ENCODE results near the gene TMPRSS9. TPM values are rescaled to one million over a fixed set of nuclear protein-coding genes. Genes with fewer than 3 reads are reported as not detected.

TMPRSS9 gene
- total RNA-seq, 1 donor from 2014 or later = not detected

DNA sequence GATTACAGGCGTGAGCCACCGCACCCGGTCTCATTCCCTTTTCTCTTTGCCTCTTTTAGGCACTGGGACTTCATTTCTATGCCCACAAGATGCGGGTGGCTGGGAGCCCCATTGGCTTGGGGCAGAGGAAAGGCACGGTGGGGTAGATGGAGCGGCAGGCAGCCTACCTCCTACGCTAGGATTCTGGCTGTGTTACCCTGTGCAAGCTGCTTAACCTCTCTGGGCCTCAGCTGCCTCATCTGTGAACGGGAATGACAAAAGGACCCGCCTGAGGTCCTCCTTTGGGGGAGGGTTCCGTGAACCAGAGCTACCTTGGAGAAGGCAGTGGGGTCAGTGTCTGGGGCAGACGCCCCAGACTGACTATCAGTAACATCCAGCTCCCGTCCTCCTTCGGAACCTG lies 42.8 kb upstream of the TMPRSS9 start:
- Histone ChIP-seq H3K36me3 (ENCODE audit: control insufficient read depth, insufficient read depth, low read length) (no peaks in the 10 kb centered on the region), H3K4me3 (ENCODE audit: low read depth, low read length) (no peak overlapping the region), H3K27me3 (ENCODE audit: control insufficient read depth, insufficient read depth, low read length) (peaks cover 19% of the 10 kb centered on the region)
- TF ChIP-seq, protein P1, sequence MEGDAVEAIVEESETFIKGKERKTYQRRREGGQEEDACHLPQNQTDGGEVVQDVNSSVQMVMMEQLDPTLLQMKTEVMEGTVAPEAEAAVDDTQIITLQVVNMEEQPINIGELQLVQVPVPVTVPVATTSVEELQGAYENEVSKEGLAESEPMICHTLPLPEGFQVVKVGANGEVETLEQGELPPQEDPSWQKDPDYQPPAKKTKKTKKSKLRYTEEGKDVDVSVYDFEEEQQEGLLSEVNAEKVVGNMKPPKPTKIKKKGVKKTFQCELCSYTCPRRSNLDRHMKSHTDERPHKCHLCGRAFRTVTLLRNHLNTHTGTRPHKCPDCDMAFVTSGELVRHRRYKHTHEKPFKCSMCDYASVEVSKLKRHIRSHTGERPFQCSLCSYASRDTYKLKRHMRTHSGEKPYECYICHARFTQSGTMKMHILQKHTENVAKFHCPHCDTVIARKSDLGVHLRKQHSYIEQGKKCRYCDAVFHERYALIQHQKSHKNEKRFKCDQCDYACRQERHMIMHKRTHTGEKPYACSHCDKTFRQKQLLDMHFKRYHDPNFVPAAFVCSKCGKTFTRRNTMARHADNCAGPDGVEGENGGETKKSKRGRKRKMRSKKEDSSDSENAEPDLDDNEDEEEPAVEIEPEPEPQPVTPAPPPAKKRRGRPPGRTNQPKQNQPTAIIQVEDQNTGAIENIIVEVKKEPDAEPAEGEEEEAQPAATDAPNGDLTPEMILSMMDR (IDR thresholded peaks at IDR 0.05; ENCODE audit: insufficient read depth, low read length, poor library complexity, severe bottlenecking) = no peak
- no peak for DNase-seq (ENCODE audit: low read depth)

DNA sequence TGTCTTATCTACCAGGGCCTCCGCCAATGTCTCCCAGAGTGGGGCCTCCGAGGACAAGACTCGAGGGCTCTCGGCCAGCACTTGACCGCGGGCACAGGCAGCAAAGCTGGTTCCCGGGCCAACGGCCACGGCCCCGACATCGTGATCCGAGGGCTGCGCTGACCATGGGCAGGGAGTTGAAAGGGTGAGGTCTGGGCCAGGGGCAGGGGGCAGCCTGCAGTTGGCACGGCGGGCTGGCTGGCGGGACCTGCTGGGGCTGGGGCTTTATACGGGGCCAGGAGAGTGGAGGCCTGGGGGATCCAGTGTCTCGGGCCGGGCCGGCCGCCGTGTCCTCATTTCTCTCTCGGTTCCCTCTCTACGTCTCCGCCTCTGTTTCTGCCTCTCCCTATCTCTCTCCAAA lies 42.3 kb upstream of the TMPRSS9 start:
- TF ChIP-seq, protein P1 (IDR thresholded peaks at IDR 0.05; ENCODE audit: insufficient read depth, low read length, poor library complexity, severe bottlenecking) = no peak
- peaks cover 15% of the 10 kb centered on the region for H3K27me3 ChIP-seq (ENCODE audit: control insufficient read depth, insufficient read depth, low read length)
- H3K4me3 ChIP-seq (ENCODE audit: low read depth, low read length) = no peak overlapping the region
- no peak for DNase-seq (ENCODE audit: low read depth)
- H3K36me3 ChIP-seq (ENCODE audit: control insufficient read depth, insufficient read depth, low read length) = no peaks in the 10 kb centered on the region

DNA sequence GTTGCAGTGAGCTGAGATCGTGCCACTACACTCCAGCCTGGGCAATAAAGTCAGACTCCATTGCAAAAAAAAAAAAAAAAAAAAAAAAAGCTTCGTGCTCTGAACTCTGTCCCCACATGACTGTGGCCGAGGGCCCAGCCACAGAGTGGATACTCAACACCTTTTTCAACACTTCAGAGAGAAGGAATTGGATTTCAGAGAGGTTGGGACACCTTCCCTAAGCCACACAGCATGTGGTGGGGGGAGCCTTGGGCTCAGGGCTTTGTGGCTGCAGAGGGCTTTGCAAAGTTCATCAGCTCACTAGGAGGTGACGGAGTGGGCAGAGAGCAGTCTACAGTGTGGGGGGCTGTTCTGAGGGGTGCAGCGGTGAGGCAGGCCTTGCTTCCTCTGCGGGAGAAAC lies 41.1 kb upstream of the TMPRSS9 start:
- TF ChIP-seq, protein P1 (IDR thresholded peaks at IDR 0.05; ENCODE audit: insufficient read depth, low read length, poor library complexity, severe bottlenecking) = no peak
- peaks cover 7% of the 10 kb centered on the region for H3K27me3 ChIP-seq (ENCODE audit: control insufficient read depth, insufficient read depth, low read length)

DNA sequence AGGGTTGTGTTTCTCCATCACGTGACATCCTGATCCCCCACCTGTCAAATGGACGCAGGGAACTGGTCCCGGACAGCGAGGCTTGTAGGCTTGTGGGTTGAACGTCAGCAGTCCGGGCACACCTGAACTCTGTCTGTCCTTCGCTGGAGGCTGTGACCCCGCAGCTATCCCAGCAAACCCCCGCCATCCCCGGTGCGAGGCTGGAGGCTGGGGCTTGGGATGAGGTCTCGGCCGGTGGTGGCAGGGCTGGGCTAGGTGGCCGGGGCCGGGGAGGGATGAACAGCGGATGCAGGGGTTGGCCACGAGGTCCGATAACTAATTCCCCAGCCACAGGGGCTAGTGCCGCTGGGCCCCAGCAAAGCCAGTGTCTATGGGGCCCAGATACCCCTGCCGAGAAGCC lies 40.5 kb upstream of the TMPRSS9 start:
- H3K36me3 ChIP-seq (ENCODE audit: control insufficient read depth, insufficient read depth, low read length) = no peaks in the 10 kb centered on the region
- H3K4me3 ChIP-seq (ENCODE audit: low read depth, low read length) = no peak overlapping the region
- peaks cover 5% of the 10 kb centered on the region for H3K27me3 ChIP-seq (ENCODE audit: control insufficient read depth, insufficient read depth, low read length)
- no peak for DNase-seq (ENCODE audit: low read depth)
- TF ChIP-seq, protein P1 (IDR thresholded peaks at IDR 0.05; ENCODE audit: insufficient read depth, low read length, poor library complexity, severe bottlenecking) = no peak

More for the DNA sequence above, 41.1 kb upstream of the TMPRSS9 start:
- no peak for DNase-seq (ENCODE audit: low read depth)
- Histone ChIP-seq H3K36me3 (ENCODE audit: control insufficient read depth, insufficient read depth, low read length) (no peaks in the 10 kb centered on the region), H3K4me3 (ENCODE audit: low read depth, low read length) (no peak overlapping the region)

DNA sequence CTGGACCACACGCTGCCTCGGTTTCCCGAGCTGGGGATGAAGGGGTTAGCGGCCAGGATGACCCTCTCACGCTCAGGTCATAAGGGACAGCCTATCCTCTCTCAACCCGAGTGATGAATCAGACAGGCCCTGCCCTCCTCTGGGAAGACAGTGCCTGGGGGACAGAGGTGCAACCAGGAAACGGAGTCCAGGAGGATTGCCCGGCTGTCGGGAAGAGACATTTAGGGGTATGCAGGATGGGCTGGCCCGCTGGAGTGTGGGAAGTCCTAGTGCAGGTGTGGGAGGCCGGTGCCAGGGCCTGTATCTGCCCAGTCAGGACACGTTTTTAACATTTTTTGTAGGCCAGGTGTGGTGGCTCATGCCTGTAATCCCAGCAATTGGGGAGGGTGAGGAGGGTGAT lies 40.0 kb upstream of the TMPRSS9 start:
- H3K36me3 ChIP-seq (ENCODE audit: control insufficient read depth, insufficient read depth, low read length) = no peaks in the 10 kb centered on the region
- no peak for DNase-seq (ENCODE audit: low read depth)
- no peak overlapping the region for H3K4me3 ChIP-seq (ENCODE audit: low read depth, low read length)
- TF ChIP-seq, protein P1 (IDR thresholded peaks at IDR 0.05; ENCODE audit: insufficient read depth, low read length, poor library complexity, severe bottlenecking) = no peak
- H3K27me3 ChIP-seq (ENCODE audit: control insufficient read depth, insufficient read depth, low read length) = peaks cover 3% of the 10 kb centered on the region

DNA sequence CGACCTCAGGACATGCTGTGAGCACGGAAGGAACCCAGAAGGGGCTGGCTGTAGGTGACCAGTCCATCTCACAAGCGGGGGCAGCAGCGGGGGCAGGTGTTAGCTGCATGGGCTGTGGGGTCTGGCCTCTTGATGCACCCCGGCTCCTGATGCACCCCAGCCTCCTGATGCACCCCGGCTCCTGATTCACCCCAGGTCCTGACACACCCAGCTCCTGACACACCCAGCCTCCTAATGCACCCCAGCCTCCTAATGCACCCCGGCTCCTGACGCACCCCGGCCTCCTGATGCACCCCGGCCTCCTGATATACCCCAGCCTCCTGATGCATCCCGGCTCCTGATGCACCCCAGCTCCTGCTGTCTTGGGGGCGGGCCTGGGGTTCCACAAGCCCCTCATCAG lies 39.1 kb upstream of the TMPRSS9 start:
- H3K36me3 ChIP-seq (ENCODE audit: control insufficient read depth, insufficient read depth, low read length) = no peaks in the 10 kb centered on the region
- H3K27me3 ChIP-seq (ENCODE audit: control insufficient read depth, insufficient read depth, low read length) = peaks cover 3% of the 10 kb centered on the region
- TF ChIP-seq, protein P1 (IDR thresholded peaks at IDR 0.05; ENCODE audit: insufficient read depth, low read length, poor library complexity, severe bottlenecking) = no peak
- H3K4me3 ChIP-seq (ENCODE audit: low read depth, low read length) = no peak overlapping the region
- no peak for DNase-seq (ENCODE audit: low read depth)
